Stimulated activated CD4-positive, alpha-beta T cell treated with anti-CD3 and anti-CD28 coated beads, TNF-alpha, amount 100 ng/mL, for 1 hour (primary cell): Measurements from ENCODE around the gene MAPKAPK3.

ENCODE experiments used
- DNase-seq, 3 donors: peaks; one replicate each; pipeline ENCODE4 v3.0.0-alpha.2; 2020; ENCODE audit warnings: low read depth in 3 of 3, low spot score in 1 of 3

The MAPKAPK3 gene

DNA sequence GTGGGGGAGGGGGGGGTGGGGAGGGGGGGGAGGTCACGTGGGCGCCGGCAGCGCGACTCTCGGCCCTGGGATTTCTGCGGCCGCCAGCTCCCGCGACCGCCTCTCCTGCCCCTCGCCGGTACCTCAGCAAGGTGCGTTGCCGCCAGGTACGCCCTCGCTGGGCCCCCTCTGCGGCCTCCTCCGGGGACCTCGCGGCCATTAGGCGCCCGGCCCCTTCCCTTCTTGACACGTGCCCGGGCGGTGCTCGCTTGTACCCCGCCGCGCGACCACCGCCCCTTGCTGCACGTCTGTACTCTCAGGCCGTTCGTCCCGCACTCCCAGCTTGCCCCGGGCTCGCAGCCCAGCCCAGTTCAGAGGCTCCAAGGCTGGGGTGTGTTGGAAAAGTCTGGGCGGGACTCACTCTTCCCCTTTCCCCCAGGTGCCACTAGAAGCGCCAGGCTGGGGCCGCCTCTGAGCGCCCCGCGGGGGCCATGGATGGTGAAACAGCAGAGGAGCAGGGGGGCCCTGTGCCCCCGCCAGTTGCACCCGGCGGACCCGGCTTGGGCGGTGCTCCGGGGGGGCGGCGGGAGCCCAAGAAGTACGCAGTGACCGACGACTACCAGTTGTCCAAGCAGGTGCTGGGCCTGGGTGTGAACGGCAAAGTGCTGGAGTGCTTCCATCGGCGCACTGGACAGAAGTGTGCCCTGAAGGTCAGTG lies at the start of gene MAPKAPK3:
Gene MAPKAPK3 (plus strand): TSS at position 56 of the 696 bp plus-strand sequence. CDS start 415 bp downstream, at position 471.
- DNase-seq: peak in 1 of 3 donors; percentile 33

DNA sequence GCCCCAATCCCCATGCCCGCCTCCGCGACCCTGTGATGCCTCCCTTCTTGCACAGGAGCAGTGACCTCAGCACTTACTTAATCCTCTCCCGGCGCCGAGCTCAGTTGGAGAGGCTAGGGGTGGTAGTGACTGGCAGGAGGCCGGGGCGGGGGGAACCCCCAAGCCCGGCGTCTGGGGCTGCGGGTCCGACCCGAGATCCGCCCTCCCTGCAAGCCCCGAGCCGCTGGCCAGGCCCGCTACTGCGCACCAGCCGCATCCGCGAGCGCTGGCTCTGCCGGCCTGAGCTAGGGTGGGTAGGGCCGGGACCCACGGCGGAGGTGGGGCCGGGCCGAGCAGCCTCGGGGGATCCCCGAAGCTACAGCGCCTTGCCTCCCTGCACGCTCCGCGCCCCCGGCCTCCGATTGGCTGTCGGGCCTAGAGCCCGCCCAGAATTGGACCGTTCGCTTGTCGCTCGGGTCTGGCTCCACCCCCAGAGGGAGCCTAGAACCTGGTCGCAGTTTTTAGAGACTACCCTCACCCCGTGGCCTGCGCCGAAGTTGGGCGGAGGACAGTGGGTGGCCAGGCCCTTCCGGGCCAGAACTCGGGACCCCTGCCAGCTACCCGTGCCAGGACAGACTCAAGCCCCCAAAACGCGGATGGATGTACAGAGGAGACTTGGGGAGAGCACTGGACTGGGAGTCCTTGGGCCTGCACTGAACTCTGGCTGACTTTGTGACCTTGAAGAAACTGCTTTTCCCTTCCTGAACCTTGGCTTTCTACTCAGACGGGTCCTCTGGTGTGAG lies 49.4 kb upstream of the MAPKAPK3 start, which contains the start of gene C3orf18:
Gene C3orf18 (minus strand): TSS at position 362 of the 782 bp plus-strand sequence. CDS start 2,048 bp downstream, outside the sequence.
- DNase-seq: peak; percentile 83 to 91 (median 86)

DNA sequence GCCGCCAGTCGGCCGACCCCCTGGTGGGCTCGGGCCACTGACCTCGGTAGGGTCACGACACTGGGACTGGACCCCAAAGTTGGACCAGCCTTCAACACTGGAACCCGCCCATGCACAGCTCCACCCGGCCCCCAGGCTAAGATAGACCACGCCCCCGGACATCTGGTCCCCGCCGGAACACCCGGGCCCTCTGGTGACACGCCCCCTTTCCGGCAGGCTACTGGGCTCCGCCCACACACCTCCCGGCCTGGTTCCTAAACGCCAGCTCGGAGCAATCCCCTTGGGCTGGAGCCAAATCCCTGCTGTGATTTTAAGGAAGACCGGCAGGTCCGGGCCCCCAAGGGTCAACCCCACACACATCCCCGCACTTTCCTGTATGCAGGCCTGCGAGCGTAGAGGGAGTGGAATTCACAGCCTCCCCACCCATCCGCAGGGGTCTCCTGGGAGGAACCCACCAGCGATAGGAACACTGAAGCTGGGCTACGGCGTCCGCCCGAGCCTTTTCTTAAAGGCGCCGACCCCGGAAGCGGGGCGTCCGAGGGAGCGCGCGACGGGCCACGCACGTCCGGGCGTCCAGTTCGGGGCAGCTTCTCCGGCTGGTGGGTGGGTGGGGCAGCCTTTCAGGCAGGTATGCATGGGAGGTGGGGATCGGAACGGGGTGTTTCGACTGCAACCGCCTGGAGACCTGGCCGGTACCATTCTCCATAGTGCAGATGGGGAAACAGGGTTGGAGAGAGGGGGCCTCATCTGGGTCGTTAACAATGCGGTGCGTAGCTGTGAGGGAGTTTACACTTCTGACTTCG lies 47.8 kb upstream of the MAPKAPK3 start, which contains the start of gene HEMK1:
Gene HEMK1 (plus strand): TSS at position 576 of the 803 bp plus-strand sequence. CDS start 1,583 bp downstream, outside the sequence.
- DNase-seq: peak; percentile 75 to 85 (median 84)

DNA sequence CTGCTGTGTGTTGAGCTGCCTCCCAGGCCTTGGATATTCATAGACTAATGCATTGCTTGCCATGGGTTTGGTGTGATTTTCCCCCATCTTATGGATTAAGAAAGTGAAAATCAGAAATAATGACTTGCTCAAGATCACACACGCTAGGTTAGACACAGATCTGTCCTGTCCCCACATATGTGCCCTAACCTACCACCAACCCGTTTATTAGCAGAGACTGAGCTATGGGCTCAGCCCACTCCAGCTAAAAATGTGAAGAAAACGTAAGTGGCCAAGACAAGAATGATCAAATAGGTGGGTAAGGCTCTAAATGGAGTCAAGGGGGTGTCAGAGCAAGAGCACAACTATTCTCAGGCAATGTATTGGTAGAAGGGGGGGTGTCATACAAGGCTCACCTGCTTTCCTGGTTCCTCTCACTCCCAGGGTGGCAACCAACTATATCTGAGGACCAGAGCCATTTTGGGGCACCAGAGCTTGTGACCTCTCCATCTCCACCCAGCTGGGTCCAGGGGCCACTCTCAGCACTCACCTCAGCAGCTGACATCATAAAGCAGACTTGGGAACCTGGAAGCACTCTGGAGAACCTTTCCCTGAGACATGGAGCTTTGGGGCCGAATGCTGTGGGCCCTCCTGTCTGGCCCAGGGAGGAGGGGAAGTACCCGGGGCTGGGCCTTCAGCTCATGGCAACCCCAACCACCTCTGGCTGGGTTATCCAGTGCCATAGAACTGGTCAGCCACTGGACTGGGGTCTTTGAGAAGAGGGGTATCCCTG lies 46.3 kb upstream of the MAPKAPK3 start:
- no peak for DNase-seq

DNA sequence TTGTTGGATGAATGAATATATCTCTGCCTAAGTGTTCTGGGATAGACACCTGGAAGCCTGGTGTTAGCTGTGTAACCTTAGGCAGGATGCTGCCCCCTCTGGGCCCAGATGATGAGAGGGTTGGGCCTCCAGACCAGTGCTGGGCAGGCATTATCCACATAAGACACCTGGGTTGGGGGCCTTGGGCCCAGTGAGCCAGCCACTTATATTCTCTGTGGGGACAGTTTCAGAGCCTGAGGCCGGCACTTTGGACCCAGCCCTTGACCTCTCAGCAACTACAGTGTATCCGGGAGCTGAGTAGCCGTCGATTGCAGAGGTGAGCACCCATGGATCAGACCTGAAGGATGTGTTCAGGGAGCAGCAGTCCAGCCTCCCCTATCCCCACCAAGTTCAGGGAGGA lies 45.5 kb upstream of the MAPKAPK3 start:
- no peak for DNase-seq

DNA sequence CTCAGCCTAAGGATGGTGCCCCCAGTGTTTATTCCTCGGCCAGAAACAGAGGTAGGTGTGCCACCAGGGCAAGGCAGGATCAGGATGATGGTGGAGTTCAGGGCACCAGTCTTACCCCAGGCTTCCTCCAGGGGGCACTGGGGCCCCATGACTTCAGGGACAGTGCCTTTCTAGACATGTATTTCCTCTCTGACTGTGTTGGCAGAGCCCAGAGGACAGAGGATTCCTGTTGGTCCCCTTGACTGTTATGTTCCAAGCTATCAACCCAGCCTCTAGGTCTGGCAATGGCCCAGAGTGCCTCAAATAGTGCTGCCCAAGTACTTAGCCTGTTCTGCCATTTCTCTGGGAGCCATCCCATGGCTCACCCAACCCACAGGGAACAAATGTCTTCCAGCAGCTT lies 44.8 kb upstream of the MAPKAPK3 start:
- peak; percentile 57 to 76 (median 69) for DNase-seq

DNA sequence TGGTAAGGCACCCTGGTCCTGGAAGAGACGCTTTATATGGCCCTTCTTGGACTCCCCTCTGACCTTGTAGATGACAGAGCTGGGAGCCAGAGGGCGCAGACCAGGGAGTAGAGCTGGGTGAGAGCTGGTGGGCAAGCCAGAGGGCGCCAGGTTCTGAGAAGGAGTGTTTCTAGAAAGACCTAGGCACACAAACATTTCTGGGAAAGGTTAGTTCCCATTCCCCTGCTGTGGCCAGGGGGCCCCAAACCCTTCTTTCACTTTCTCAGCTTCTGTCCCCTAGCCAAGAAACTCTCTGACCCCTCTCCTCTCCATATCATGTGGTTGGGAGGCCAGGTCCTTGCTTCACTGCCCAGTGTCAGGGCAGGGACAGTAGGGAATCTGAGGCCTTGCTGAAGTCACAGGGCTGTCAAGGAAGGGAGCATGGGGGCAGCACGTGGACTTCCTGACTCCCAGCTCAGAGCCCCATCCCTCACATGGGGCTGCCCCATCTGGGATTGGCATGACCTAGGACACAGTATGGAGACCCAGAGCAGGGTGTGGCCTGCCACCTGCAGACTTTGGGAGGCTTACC lies 44.1 kb upstream of the MAPKAPK3 start:
- DNase-seq: peak in 1 of 3 donors; percentile 35

DNA sequence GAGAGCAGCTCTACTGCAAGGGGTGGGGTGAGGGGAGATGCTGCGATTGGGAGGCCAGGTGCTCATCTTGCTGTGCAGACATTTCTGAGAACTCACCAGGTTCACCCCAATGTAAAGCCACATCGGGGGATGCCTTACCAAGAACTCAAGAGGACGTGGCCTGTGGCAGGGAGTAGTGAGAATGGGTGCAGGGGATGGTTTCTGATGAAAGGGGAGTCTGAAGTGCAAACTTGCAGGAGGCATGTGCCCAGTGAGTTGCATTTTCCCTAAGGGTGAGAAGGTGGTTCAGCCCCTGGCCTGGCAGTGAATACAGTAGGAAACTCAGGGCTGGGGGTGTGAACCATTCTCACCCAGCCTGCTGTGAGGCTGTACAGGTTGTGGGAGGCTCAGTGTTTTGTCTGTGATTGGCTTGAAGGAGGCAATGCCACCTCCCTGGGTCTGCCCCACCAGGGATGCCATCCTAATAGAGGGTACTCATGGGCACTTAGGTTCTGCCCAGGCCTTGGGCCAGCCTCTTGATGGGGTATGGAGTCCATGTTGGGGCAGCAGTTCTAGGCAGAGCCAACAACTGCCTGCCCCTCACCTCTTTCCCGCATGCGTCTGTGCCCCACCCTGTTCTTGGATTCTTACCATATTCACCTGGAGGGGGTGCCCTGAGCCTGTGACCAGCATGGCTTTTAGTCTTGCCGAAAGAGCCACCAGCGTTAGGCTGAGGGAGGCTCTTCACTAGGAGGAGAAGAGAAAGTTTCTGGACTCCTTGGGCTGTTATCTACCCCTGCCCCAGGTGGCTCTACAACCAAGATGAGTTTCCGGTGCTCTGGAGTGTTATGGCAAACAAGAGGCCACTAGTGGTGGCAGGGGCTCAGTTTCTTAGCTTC lies 43.1 kb upstream of the MAPKAPK3 start:
- DNase-seq: peak in 1 of 3 donors; percentile 32

DNA sequence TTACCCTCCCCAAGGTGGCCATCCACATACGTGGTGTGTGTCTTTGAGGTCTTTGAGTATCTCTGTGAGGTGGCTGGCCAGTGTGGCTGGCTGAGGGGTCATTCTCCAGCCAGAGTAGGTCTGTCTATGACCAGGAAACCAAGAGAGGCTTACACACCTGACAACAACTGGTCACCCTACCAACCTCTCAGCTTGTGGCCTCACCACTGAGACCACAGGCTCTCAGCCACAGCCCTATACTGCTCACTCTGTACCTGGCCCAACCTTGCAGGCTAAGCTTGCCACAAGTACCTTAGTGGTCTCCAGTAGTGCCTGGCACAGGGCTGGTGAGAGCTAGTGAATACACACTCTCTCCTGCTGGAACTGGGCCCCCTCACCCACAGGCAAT lies 42.5 kb upstream of the MAPKAPK3 start:
- DNase-seq: no peak

DNA sequence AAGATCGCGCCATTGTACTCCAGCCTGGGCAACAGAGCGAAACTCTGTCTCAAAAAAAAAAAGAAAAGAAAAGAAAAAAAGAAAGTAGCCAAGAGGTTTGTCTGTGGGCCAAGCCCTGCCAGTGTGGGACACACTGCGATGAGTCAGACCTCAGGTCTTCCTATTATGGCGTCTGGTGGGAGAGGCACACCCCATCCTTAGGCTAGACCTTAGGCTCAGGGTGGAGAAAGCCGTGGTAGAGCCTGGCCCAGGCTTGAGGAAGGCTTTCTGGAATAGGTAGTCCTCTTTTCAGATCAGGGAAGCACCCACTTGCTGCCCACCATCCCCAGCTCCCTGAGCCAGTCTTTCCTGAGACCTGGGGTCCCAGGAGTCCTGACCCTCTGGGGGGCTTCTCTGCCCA lies 41.6 kb upstream of the MAPKAPK3 start:
- DNase-seq: no peak

DNA sequence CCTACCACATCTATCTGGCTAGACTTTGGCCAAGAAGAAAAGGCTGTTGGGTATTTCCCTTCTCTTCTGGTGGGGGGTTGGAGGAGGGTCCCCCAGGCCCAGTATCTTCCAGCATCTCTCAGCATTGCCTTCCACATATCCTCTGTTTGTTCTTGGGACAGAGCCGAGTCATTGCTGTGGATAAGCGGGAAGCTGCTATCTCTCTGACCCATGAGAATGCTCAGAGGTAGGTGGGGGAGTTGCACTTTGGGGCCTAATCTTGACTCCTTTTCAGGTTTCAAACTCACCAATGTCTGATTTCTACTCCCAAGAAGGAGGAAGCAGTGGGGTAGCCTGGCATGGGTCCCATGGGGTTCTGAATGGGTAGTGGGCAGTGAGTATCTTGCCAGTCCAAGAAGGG lies 39.6 kb upstream of the MAPKAPK3 start:
- DNase-seq: no peak

DNA sequence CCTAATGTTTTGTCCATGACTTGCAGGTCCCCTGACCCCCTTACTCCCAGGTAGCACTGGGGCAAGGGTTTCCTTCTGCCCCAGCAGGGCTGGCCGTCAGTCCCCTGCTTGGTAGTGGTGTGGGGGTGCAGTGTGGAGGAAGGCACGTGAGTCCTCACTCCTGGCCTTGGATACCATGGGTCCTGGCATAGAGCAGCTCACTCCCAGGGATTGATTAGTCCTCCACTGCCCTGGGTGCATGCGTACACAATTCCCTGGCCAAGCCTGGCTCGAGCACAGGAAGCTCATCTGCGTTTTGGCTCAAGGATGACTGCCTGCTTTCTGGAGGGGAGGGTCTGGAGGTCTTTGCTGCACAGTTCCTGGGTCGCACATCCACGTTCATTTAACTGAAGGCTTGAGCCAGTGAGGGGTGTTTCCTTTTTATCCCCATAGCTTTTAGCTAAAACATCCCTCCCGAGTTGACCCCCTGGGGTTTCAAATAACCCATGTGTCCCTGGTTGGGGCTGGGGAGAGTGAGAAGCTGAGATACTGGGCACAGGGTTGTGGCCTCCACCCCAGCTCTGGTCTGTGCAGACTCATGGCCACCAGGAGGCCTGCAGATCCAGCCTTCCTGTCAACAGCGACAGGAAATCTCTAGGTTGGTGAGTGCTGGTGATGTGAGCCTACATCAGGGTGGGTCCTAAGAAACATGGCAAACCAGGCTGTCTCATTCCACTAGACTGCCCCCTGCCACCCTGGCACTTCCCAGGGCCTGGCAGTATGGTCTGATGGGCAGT lies 36.1 kb upstream of the MAPKAPK3 start:
- no peak for DNase-seq

DNA sequence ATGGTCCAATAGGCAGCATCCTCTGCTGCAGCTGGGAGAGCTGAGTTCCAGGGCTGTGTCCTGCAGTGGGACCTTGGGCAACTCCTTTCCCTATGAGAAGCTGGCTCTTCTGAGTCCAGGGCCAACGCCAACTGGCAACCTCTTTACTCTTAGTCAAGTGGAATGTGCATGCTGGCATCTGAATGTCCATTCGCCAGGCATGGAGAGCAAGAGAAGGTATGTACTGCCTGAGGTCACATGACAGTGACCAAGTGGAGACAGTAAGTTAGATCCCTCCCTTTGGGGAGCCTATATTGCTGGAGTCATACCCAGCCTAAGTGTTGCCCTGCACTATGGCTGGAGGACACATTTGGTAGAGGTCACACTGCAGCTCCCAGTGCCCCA lies 35.5 kb upstream of the MAPKAPK3 start:
- no peak for DNase-seq

DNA sequence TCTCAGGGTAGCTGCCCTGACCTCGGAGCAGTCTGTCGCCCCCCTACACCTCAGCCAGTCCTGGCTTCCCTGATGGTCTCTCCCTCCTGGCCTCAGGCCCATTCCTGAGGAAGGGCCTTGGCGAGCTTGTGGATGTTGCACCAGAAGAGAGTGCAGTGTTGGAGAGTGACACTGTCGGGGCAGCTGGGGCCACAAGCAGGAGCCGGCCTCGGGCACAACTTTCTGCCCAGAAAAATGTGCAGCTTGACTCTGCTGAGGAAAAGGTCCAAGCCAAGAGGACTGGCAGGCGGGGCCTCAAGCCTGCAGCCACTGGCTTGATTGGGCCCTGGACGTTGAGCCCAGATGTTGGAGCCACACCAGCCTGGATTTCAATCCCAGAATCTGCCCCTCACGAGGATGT lies 34.9 kb upstream of the MAPKAPK3 start:
- no peak for DNase-seq

DNA sequence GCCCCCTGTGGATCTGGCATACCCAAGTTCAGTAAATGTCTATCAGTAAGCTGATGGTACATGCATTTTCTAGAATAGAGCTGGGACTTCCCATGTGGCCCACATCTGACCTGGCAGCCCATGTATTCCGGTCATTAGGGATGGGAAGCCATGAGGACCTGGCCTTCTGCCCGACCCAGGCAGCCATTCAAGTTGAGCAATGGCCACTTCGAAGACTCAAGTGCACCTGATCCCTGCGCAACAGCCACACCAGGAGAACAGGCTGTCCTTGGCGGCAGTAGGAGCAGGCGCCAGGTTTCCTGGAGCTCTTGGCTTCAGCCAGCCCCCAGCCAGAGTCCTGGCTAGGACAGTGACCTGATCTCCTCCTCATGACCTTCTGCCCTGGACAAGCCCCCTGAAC lies 33.1 kb upstream of the MAPKAPK3 start:
- no peak for DNase-seq

DNA sequence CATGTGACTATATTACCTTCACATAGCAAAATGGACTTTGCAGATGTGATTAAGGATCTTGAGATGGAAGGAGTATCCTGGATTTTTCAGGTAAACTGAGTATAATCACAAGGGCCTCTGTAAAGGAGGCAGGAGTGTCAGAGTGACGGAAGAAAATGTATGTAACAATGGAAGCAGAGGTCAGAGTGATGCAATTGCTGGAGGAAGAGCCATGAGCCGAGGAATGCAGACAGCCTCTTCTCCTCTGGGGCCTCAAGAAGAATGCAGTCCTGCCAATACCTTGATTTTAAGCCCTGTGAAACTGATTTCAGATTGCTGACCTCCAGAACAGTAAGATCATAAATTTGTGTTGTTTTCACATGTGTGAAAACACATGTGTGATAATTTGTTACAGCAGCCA lies 32.6 kb upstream of the MAPKAPK3 start:
- no peak for DNase-seq

DNA sequence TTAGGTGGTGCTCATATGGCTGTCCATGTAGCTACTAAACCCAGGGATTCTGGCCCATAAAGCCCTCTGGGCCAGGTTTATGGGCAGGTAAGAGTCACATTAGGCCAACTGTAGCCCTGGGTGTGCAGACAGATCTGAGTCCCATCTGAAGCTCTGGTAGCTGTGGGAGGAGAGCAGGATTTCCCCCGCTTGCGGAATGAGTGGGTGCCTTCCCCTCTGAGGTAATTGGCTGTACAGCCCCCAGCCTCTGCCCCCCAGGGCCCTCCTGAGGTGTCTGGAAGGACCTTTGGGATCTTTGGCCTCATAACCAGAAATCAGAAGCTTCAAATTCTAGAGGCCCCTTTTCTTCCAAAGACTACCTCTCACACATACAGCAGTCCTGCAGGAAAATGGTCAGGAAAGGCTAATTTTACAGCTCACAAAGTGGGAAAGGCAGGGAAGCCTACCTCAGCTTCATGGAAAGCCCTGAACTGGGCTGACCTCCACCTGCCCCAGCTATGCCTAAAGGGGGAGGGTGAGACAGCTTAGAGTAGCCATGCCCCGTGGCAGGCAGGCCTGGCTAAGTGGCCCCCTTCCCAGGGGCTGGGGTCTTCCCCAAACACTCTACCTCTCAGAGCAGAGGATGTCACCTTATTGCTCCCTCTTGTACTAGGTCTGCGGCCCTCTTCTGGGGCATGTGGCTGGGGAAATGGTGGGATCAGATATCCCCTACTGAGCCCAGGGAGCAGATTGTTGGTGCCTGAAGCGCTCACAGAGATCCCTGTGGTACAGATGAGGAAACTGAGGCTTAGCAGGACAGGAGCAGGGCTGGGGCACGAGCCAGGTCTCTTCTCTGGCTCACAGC lies 30.8 kb upstream of the MAPKAPK3 start:
- no peak for DNase-seq

DNA sequence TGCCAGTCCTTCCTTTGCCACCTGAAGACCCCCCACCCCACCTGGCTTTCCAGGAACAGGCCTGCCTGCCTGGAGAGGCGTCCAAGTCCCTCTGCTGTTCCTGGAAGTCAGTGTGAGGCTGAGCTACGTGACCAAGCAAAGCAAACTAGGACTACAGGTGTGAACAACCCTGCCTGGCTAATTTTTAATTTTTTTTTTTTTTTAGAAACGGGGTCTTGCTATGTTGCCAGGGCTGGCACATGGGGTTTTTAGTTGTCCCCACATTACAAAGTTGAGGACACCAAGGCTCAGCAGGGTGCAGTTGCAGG lies 30.2 kb upstream of the MAPKAPK3 start:
- DNase-seq: no peak
